ENCODE data around the gene AGT. TPM values are rescaled to one million over a fixed set of nuclear protein-coding genes. Genes with fewer than 3 reads are reported as not detected.

Gene AGT
- total RNA-seq, 1 donor from 2014 or later = 0.86 TPM

DNA sequence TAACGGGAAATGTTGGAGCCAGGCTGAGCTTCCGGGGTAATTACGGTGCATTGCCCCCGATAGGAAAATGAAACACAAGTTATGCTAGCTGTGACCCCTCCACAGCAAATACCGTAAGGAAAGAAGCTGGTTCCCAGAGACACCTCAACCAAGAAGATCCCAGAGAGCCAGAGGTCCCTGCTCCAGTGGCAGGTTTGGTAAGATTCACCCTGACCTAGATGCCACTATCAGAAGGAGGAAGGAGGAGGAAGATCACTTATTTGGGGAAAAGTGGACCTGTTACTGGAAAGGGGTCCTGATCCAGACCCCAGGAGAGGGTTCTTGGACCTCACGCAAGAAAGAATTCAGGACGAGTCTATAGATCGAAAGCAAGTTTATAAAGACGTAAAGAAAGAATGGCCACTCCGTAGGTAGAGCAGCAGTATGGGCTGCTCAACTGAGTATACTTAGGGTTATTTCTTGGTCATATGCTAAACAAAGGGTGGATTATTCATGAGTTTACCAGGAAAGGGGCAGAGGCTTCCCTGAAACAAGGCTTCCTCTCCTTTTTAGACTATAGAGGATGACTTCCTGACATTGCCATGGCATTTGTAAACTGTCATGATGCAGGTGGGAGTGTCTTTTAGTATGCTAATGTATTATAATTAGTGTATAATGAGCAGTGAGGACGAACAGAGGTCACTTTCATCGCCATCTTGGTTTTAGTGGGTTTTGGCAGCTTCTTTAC lies 25.8 kb upstream of the AGT start:
- intact Hi-C loops (cut with DNase I) = no loop called here
- TF ChIP-seq, protein P1, sequence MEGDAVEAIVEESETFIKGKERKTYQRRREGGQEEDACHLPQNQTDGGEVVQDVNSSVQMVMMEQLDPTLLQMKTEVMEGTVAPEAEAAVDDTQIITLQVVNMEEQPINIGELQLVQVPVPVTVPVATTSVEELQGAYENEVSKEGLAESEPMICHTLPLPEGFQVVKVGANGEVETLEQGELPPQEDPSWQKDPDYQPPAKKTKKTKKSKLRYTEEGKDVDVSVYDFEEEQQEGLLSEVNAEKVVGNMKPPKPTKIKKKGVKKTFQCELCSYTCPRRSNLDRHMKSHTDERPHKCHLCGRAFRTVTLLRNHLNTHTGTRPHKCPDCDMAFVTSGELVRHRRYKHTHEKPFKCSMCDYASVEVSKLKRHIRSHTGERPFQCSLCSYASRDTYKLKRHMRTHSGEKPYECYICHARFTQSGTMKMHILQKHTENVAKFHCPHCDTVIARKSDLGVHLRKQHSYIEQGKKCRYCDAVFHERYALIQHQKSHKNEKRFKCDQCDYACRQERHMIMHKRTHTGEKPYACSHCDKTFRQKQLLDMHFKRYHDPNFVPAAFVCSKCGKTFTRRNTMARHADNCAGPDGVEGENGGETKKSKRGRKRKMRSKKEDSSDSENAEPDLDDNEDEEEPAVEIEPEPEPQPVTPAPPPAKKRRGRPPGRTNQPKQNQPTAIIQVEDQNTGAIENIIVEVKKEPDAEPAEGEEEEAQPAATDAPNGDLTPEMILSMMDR (IDR thresholded peaks at IDR 0.05) = no peak
- Histone ChIP-seq H3K9me3 (no peaks in the 10 kb centered on the region), H3K4me3 (no peak overlapping the region), H3K36me3 (no peaks in the 10 kb centered on the region), H3K4me1 (no peaks in the 10 kb centered on the region), H3K27me3 (ENCODE audit: low read depth) (no peaks in the 10 kb centered on the region), H3K27ac (no peak overlapping the region)
- ATAC-seq (no peak), DNase-seq (no peak)

DNA sequence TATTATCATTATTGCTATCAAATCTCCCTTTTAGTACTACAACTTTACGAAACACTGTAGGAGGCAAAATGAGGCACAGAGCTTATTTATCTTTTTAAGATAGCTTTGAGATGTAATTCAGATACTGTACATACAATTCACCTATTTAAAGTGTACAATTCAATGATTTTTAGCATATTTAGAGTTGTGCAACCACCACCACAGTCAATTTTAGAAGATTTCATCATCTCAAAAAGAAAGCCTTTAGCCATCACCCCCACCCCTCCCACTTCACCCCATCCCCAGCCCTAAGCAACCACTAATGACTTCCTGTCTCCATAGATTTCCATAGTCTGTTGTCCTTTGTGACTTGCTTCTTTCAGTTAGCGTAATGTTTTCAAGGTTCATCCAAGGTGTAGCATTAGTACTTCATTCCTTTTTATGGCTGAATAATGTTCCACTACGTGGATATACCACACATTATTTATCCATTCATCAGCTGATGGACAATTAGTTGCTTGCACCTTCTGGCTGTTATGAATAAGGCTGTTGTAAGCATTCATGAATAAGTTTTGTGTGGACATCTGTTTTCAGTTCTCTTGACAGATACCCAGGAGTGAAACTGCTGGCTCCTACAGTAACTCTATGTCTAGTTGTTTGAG lies 23.8 kb upstream of the AGT start:
- no peak overlapping the region for H3K27ac ChIP-seq
- H3K27me3 ChIP-seq (ENCODE audit: low read depth) = no peaks in the 10 kb centered on the region
- no peaks in the 10 kb centered on the region for H3K9me3 ChIP-seq
- H3K36me3 ChIP-seq = no peaks in the 10 kb centered on the region
- no peak for ATAC-seq
- DNase-seq = no peak
- no peaks in the 10 kb centered on the region for H3K4me1 ChIP-seq
- TF ChIP-seq, protein P1 (IDR thresholded peaks at IDR 0.05) = no peak
- intact Hi-C loops (cut with DNase I) = no loop called here
- no peak overlapping the region for H3K4me3 ChIP-seq

DNA sequence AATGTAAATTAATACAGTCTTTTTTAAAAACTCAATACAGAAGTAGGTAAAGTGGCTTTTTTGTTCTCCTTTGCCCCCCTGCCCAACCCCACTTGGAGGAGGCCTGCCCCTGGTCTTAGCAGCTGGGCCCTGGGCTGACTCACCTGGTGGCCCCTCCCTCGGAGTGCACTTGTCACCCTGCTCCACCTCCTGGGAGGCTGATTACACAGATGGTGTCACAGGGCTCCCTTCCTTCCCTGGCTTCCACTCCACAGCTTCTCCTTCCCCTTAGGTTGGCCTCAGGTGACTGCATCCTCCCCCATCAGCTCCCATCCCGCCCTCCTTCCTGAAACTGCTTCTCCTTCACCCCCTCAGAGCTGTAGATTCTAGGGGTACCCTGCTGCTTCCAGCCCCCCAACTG lies 21.5 kb upstream of the AGT start:
- peak; percentile 65 to 78 for ATAC-seq
- intact Hi-C loops (cut with DNase I) = no loop called here
- TF ChIP-seq, protein P1 (IDR thresholded peaks at IDR 0.05) = no peak

DNA sequence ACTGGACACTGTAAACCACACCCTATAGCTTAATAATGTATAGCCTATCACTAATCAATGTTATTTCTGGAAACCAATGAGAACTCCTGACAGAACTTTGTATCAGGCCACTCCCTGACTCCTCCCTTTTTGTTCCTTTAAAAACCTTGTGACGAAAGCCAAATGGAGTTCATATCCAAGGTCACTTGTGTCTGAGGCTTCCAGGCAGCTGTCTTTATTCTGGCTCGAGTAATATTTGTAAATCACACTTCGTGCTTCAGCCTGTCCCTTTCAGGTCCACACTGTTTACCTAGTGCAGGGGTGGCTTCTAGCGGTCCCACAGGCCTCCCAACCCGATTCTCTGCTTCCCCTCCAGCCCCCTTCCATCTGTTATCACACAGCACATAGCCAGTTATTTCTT lies 17.1 kb upstream of the AGT start:
- intact Hi-C loops (cut with DNase I) = no loop called here
- Histone ChIP-seq H3K4me3 (no peak overlapping the region), H3K36me3 (no peaks in the 10 kb centered on the region), H3K9me3 (no peaks in the 10 kb centered on the region), H3K27me3 (ENCODE audit: low read depth) (no peaks in the 10 kb centered on the region), H3K27ac (no peak overlapping the region), H3K4me1 (no peaks in the 10 kb centered on the region)
- ATAC-seq (no peak), DNase-seq (no peak)
- TF ChIP-seq, protein P1 (IDR thresholded peaks at IDR 0.05) = no peak

More for the DNA sequence above, 21.5 kb upstream of the AGT start:
- no peaks in the 10 kb centered on the region for H3K4me1 ChIP-seq
- H3K27me3 ChIP-seq (ENCODE audit: low read depth) = no peaks in the 10 kb centered on the region
- no peak overlapping the region for H3K4me3 ChIP-seq
- no peaks in the 10 kb centered on the region for H3K36me3 ChIP-seq
- H3K9me3 ChIP-seq = no peaks in the 10 kb centered on the region
- H3K27ac ChIP-seq = no peak overlapping the region
- no peak for DNase-seq

DNA sequence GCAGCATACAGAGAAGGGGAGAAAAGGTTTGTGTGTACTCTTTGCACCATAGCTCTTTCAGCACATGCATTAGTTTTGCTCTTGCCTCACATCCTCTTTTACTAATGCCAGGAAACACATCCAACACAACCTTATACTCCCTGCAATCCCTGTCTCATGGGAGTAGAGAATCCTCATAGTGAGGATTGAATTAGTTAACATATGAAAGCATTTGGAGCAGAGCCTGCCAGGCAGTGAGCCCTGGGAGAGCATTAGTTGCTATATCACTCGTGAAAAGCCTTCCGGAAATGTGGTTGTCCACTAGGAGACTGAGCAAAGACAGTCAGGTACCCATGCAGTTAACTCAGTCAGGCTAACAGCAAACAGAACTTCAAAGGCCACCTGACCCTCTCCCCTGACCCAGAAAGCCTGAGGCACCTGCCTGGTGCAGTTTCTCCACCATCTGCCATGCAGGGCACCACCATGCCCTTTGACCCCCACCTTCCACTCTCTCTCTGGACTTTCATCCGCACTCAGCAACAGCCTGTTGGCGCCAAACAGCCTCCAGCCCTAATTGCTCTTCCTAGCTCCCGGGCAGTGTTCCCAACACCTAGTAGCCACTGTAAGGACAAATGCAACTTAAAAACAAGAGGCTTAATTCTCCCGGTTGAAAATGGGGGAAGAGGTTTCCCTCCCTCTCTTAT lies 14.9 kb upstream of the AGT start:
- intact Hi-C loops (cut with DNase I) = no loop called here
- no peak for ATAC-seq
- H3K4me3 ChIP-seq = no peak overlapping the region
- DNase-seq = no peak
- no peaks in the 10 kb centered on the region for H3K27me3 ChIP-seq (ENCODE audit: low read depth)
- H3K36me3 ChIP-seq = no peaks in the 10 kb centered on the region
- H3K4me1 ChIP-seq = no peaks in the 10 kb centered on the region
- TF ChIP-seq, protein P1 (IDR thresholded peaks at IDR 0.05) = no peak
- H3K9me3 ChIP-seq = no peaks in the 10 kb centered on the region
- H3K27ac ChIP-seq = no peak overlapping the region

All from lower lobe of right lung (tissue), 2 donors.